GM12874 (cell line): ENCODE data around the gene TF.

Experiments
- CTCF ChIP-seq: IDR thresholded peaks from 2 replicates; pipeline ENCODE4 v1.5.1; 2011; ENCODE audit warnings: low read depth, mild to moderate bottlenecking, control low read depth, low read length, moderate library complexity; ENCODE audit not compliant: insufficient read depth

TF gene

GRCh38 chr3:133745981-133746711 is at the start of gene TF:
TF (plus strand) TSS chr3:133746393; CDS start chr3:133746441, 48 bp downstream.
- no peak for TF ChIP-seq CTCF

GRCh38 chr3:133697960-133698359 is 48.2 kb upstream of the TF start:
- no peak for TF ChIP-seq CTCF

GRCh38 chr3:133699467-133699866 is 46.7 kb upstream of the TF start:
- TF ChIP-seq CTCF, result no peak

- TF ChIP-seq CTCF, result no peak
These were observed 46.3 kb upstream of the TF start for GRCh38 chr3:133699903-133700302.

- TF ChIP-seq CTCF, result no peak
These were observed 45.8 kb upstream of the TF start for GRCh38 chr3:133700351-133700750.

GRCh38 chr3:133701435-133702358 is 44.5 kb upstream of the TF start:
- no peak for TF ChIP-seq CTCF

GRCh38 chr3:133703915-133704314 is 42.3 kb upstream of the TF start:
- TF ChIP-seq CTCF, result no peak
